ENCODE measurements around the gene VPS39.

GRCh38 chr15:42154956-42155355 lies 53.1 kb downstream of the VPS39 start:
- no peak for TF ChIP-seq FOXM1 (IDR thresholded peaks at IDR 0.05; ENCODE audit: borderline replicate concordance)
- TF ChIP-seq PKNOX1 (IDR thresholded peaks at IDR 0.05), result no peak
- TF ChIP-seq SUZ12 (IDR thresholded peaks at IDR 0.05), result no peak
- no peak for TF ChIP-seq ELF4 (IDR thresholded peaks at IDR 0.05)
- no peak for TF ChIP-seq NFRKB (IDR thresholded peaks at IDR 0.05)
- TF ChIP-seq FOXA1 (IDR thresholded peaks at IDR 0.05), result no peak
- TF ChIP-seq TARDBP (IDR thresholded peaks at IDR 0.05), result no peak
- TF ChIP-seq HDGF (IDR thresholded peaks at IDR 0.05; ENCODE audit: borderline replicate concordance), result no peak

All from HEK293T (cell line).